Loucy (cell line): ENCODE results near the gene TECPR2.

Experiments used
- EZH2phosphoT487 ChIP-seq: fragments of 200-600 bp; IDR thresholded peaks from 2 replicates; pipeline ENCODE4 v1.6.1; 2018; ENCODE audit warnings: antibody characterized with exemption, mild to moderate bottlenecking, moderate library complexity, borderline replicate concordance
- TF ChIP-seq, protein P1 (sequence below): fragments of 200-600 bp; sonication (generic); conservative IDR thresholded peaks from 2 replicates; pipeline ENCODE4 v1.5.1; 2014; ENCODE audit warnings: mild to moderate bottlenecking, antibody characterized with exemption, low read length

DNA sequence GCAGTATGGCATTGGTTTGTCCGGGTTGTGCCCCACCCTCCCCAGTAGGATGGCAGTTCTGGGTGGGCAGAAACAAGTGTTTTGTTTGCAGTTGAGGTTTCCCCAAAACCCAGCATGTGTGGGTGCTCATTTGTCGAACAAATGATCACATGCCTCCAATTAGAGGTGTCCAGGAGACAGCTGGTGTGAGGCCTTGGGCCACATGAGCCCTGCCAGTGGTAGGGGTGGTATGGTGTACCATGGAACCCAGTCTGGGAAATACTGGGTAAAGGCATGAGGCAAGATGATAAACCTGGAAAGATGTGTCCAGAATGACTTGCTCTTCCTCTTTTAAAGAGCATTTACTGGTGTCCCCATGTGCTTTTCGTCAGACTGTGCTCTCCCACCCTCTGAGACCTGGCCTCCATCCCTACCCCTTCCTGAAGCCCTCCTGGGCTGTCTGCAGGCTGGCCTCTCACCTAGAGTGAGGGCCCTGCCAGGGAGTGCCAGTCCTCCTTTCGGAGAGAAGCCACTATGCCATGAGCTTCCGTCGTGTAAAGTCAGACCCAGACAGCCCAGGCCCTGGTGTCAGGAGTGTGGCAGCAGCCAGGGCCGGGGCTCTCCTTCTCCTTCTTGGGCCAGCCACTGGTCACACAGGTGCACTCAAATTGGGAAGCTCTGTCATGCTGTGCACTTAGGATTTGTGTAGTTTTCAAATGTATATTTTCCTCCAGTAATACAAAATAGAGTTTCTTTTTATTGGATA lies 129.2 kb downstream of the TECPR2 start:
- TF ChIP-seq, protein P1, sequence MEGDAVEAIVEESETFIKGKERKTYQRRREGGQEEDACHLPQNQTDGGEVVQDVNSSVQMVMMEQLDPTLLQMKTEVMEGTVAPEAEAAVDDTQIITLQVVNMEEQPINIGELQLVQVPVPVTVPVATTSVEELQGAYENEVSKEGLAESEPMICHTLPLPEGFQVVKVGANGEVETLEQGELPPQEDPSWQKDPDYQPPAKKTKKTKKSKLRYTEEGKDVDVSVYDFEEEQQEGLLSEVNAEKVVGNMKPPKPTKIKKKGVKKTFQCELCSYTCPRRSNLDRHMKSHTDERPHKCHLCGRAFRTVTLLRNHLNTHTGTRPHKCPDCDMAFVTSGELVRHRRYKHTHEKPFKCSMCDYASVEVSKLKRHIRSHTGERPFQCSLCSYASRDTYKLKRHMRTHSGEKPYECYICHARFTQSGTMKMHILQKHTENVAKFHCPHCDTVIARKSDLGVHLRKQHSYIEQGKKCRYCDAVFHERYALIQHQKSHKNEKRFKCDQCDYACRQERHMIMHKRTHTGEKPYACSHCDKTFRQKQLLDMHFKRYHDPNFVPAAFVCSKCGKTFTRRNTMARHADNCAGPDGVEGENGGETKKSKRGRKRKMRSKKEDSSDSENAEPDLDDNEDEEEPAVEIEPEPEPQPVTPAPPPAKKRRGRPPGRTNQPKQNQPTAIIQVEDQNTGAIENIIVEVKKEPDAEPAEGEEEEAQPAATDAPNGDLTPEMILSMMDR = no peak
- TF ChIP-seq EZH2phosphoT487 = no peak
